Suprapubic skin (tissue), 4 donors: ENCODE results near the gene DIO2. TPM values are rescaled to one million over a fixed set of nuclear protein-coding genes. Genes with fewer than 3 reads are reported as not detected.

Experiments used
- DNase-seq, 2 donors: peaks; one replicate each; pipeline ENCODE4 v3.0.0-alpha.2; 2019; ENCODE audit warnings: low spot score in 2 of 2
- H3K27ac ChIP-seq: fragments of 200-600 bp; sonication (generic); one replicate; pipeline ENCODE4 v1.5.1; 2019
- H3K27me3 ChIP-seq: fragments of 200-600 bp; sonication (generic); one replicate; pipeline ENCODE4 v1.5.1; 2019
- H3K36me3 ChIP-seq: fragments of 200-600 bp; sonication (generic); one replicate; pipeline ENCODE4 v1.5.1; 2019
- H3K4me1 ChIP-seq: fragments of 200-600 bp; sonication (generic); one replicate; pipeline ENCODE4 v1.5.1; 2019
- H3K4me3 ChIP-seq: fragments of 200-600 bp; sonication (generic); one replicate; pipeline ENCODE4 v1.5.1; 2019; ENCODE audit warnings: mild to moderate bottlenecking
- H3K9me3 ChIP-seq: fragments of 200-600 bp; sonication (generic); one replicate; pipeline ENCODE4 v1.5.1; 2019
- CTCF ChIP-seq, 2 donors: fragments of 200-600 bp in 1 of 2; fragments of 450-650 bp in 1 of 2; sonication (generic) in 1 of 2; IDR thresholded peaks; one replicate each; pipeline ENCODE4 v1.5.1; 2016 to 2019; ENCODE audit warnings: antibody characterized with exemption in 2 of 2, mild to moderate bottlenecking in 1 of 2, moderate library complexity in 1 of 2
- EP300 ChIP-seq: sonication (generic); formaldehyde crosslinking; IDR thresholded peaks from one replicate; pipeline ENCODE4 v1.6.1; 2017; ENCODE audit warnings: antibody characterized with exemption
- POLR2A ChIP-seq, 2 donors: fragments of 450-650 bp; IDR thresholded peaks; one replicate each; pipeline ENCODE4 v1.6.1; 2017; ENCODE audit warnings: antibody characterized with exemption in 2 of 2, mild to moderate bottlenecking in 2 of 2, moderate library complexity in 2 of 2
- POLR2AphosphoS5 ChIP-seq, 3 donors: sonication (generic); formaldehyde crosslinking; IDR thresholded peaks; one replicate each; pipeline ENCODE4 v1.6.1; 2017; ENCODE audit warnings: antibody characterized with exemption in 3 of 3
- WGBS: methylation state at CpG from one replicate; pipeline ENCODE4 v1.1.5; 2018; 5-methylcytosine and 5-hydroxymethylcytosine counted together
- total RNA-seq, 4 donors: library from RNA; depleted of rRNA; stranded (reverse); fragments of >200 nt; gene quantifications; one replicate each; pipeline ENCODE4 v1.1.0, GENCODE V29; 2016

Gene DIO2
- 10 to 100 TPM in 3 of 4 donors, 1 to 10 TPM in 1; 7.5 to 28.7 (median 16.2) TPM for total RNA-seq

GRCh38 chr14:80211153-80212022 is at the start of gene DIO2:
DIO2 (minus strand) TSS chr14:80211504; CDS start chr14:80211472, 32 bp downstream.
- Histone ChIP-seq H3K27me3 (no peaks in the 10 kb centered on the region), H3K27ac (peak within 1 kb of the TSS; percentile 22)

GRCh38 chr14:80260645-80261044 is 49.3 kb upstream of the DIO2 start:
- 66% methylated on average over 5 of the region's 5 CpGs for WGBS
- Histone ChIP-seq H3K27ac (no peak overlapping the region), H3K27me3 (no peaks in the 10 kb centered on the region), H3K4me1 (no peaks in the 10 kb centered on the region), H3K4me3 (no peak overlapping the region), H3K9me3 (no peaks in the 10 kb centered on the region), H3K36me3 (no peaks in the 10 kb centered on the region)
- DNase-seq = no peak
- TF ChIP-seq CTCF (IDR thresholded peaks at IDR 0.05) = no peak
- no peak for TF ChIP-seq POLR2AphosphoS5 (IDR thresholded peaks at IDR 0.05)
- no peak for TF ChIP-seq EP300
- TF ChIP-seq POLR2A (IDR thresholded peaks at IDR 0.05) = no peak

More at GRCh38 chr14:80211153-80212022, at the start of gene DIO2:
- Histone ChIP-seq H3K9me3 (no peaks in the 10 kb centered on the region), H3K4me3 (peak within 1 kb of the TSS; percentile 23), H3K36me3 (no peaks in the 10 kb centered on the region), H3K4me1 (no peaks in the 10 kb centered on the region)
- WGBS = 32% methylated on average over 11 of the region's 17 CpGs
- TF ChIP-seq POLR2A (IDR thresholded peaks at IDR 0.05) (no peak), CTCF (IDR thresholded peaks at IDR 0.05) (no peak), EP300 (no peak)
- DNase-seq = peak in 1 of 2 donors; percentile 66

- no peaks in the 10 kb centered on the region for H3K4me1 ChIP-seq
- no peak for DNase-seq
- 64% methylated on average over 2 of the region's 2 CpGs for WGBS
- H3K4me3 ChIP-seq = no peak overlapping the region
- H3K27ac ChIP-seq = no peak overlapping the region
- H3K36me3 ChIP-seq = no peaks in the 10 kb centered on the region
- H3K27me3 ChIP-seq = no peaks in the 10 kb centered on the region
- no peak for TF ChIP-seq CTCF (IDR thresholded peaks at IDR 0.05)
- TF ChIP-seq POLR2AphosphoS5 (IDR thresholded peaks at IDR 0.05) = no peak
- no peak for TF ChIP-seq POLR2A (IDR thresholded peaks at IDR 0.05)
- no peak for TF ChIP-seq EP300
- no peaks in the 10 kb centered on the region for H3K9me3 ChIP-seq
These were observed 28.3 kb upstream of the DIO2 start for GRCh38 chr14:80239631-80240030.

GRCh38 chr14:80237143-80237542 is 25.8 kb upstream of the DIO2 start:
- WGBS = 82% methylated on average over 3 of the region's 3 CpGs
- no peak overlapping the region for H3K4me3 ChIP-seq
- H3K4me1 ChIP-seq = no peaks in the 10 kb centered on the region
- TF ChIP-seq POLR2AphosphoS5 (IDR thresholded peaks at IDR 0.05) (no peak), POLR2A (IDR thresholded peaks at IDR 0.05) (no peak), CTCF (IDR thresholded peaks at IDR 0.05) (no peak), EP300 (no peak)
- H3K27me3 ChIP-seq = no peaks in the 10 kb centered on the region
- no peak overlapping the region for H3K27ac ChIP-seq
- no peak for DNase-seq
- no peaks in the 10 kb centered on the region for H3K36me3 ChIP-seq
- no peaks in the 10 kb centered on the region for H3K9me3 ChIP-seq

- TF ChIP-seq POLR2AphosphoS5 (IDR thresholded peaks at IDR 0.05) (no peak), POLR2A (IDR thresholded peaks at IDR 0.05) (no peak), CTCF (IDR thresholded peaks at IDR 0.05) (no peak), EP300 (no peak)
- Histone ChIP-seq H3K4me1 (no peaks in the 10 kb centered on the region), H3K27ac (no peak overlapping the region), H3K27me3 (no peaks in the 10 kb centered on the region), H3K9me3 (peaks cover 8% of the 10 kb centered on the region), H3K4me3 (no peak overlapping the region), H3K36me3 (no peaks in the 10 kb centered on the region)
- WGBS = 62% methylated on average over 2 of the region's 2 CpGs
- DNase-seq = no peak
These were observed 22.3 kb upstream of the DIO2 start for GRCh38 chr14:80233470-80234089.
